HG03045 (cell line): ENCODE data around the gene PSG1.
"Not testable (repeated sequence)": the region's sequence is repeated elsewhere in the genome, so short reads cannot be mapped to it uniquely, and the experiment has no call there.

Experiments used
- ATAC-seq: cut with Tn5 transposase; IDR thresholded peaks from one replicate; pipeline ENCODE4 v1.9.1; 2021; ENCODE audit warnings: mild to moderate bottlenecking, moderate library complexity; ENCODE audit not compliant: unreplicated experiment

PSG1 gene

GRCh38 chr19:42879613-42880012, at the start of gene PSG1:
Gene PSG1, minus strand, starts transcription at chr19:42879713. Its CDS starts 132 bp downstream, at chr19:42879581.
- ATAC-seq, result no peak

- ATAC-seq, result no peak
Measured at GRCh38 chr19:42928896-42929295, 49.4 kb upstream of the PSG1 start.

GRCh38 chr19:42926781-42927180, 47.3 kb upstream of the PSG1 start:
- ATAC-seq, result no peak

GRCh38 chr19:42923106-42923505, 43.6 kb upstream of the PSG1 start:
- not testable (repeated sequence) for ATAC-seq

- not testable (repeated sequence) for ATAC-seq
Measured at GRCh38 chr19:42920971-42921370, 41.5 kb upstream of the PSG1 start.

- no peak for ATAC-seq
Measured at GRCh38 chr19:42919757-42920079, 40.2 kb upstream of the PSG1 start.

- not testable (repeated sequence) for ATAC-seq
Measured at GRCh38 chr19:42919070-42919756, 39.7 kb upstream of the PSG1 start.

GRCh38 chr19:42918377-42919069, 39.0 kb upstream of the PSG1 start:
- ATAC-seq, result not testable (repeated sequence)

GRCh38 chr19:42917634-42918033, 38.1 kb upstream of the PSG1 start, which contains the start of gene PSG6:
Gene PSG6, minus strand, starts transcription at chr19:42917894. Its CDS starts 102 bp downstream, at chr19:42917792.
- not testable (repeated sequence) for ATAC-seq

- not testable (repeated sequence) for ATAC-seq
Measured at GRCh38 chr19:42916931-42917330, 37.4 kb upstream of the PSG1 start.

- ATAC-seq, result not testable (repeated sequence)
Measured at GRCh38 chr19:42913516-42913915, 34.0 kb upstream of the PSG1 start.

GRCh38 chr19:42912941-42913340, 33.4 kb upstream of the PSG1 start:
- not testable (repeated sequence) for ATAC-seq

GRCh38 chr19:42911731-42912130, 32.2 kb upstream of the PSG1 start:
- ATAC-seq, result not testable (repeated sequence)

- ATAC-seq, result not testable (repeated sequence)
Measured at GRCh38 chr19:42906162-42906561, 26.6 kb upstream of the PSG1 start.

- ATAC-seq, result not testable (repeated sequence)
Measured at GRCh38 chr19:42900561-42900960, 21.0 kb upstream of the PSG1 start.

- ATAC-seq, result not testable (repeated sequence)
Measured at GRCh38 chr19:42899674-42900073, 20.2 kb upstream of the PSG1 start.

- not testable (repeated sequence) for ATAC-seq
Measured at GRCh38 chr19:42899110-42899509, 19.6 kb upstream of the PSG1 start.

GRCh38 chr19:42898656-42899055, 19.1 kb upstream of the PSG1 start:
- ATAC-seq, result not testable (repeated sequence)

GRCh38 chr19:42897729-42898128, 18.2 kb upstream of the PSG1 start:
- ATAC-seq, result not testable (repeated sequence)

GRCh38 chr19:42890446-42890845, 10.9 kb upstream of the PSG1 start:
- not testable (repeated sequence) for ATAC-seq

GRCh38 chr19:42887876-42888445, 8.4 kb upstream of the PSG1 start:
- ATAC-seq, result not testable (repeated sequence)

GRCh38 chr19:42882730-42883129, 3.2 kb upstream of the PSG1 start:
- ATAC-seq, result not testable (repeated sequence)
